ENCODE measurements around the gene FDXR. TPM values are rescaled to one million over a fixed set of nuclear protein-coding genes. Genes with fewer than 3 reads are reported as not detected.

FDXR gene
- total RNA-seq, 1 donor: 23.5 TPM

GRCh38 chr17:74836691-74837467 lies 35.9 kb downstream of the FDXR start:
- H3K27me3 ChIP-seq (ENCODE audit: insufficient read depth, low read length): no peaks in the 10 kb centered on the region
- H3K4me1 ChIP-seq (ENCODE audit: insufficient read depth, low read length): peaks cover 9% of the 10 kb centered on the region
- no peak for DNase-seq (ENCODE audit: insufficient read length, low spot score, missing footprints)
- no peaks in the 10 kb centered on the region for H3K9me3 ChIP-seq (ENCODE audit: low read depth, low read length)
- H3K27ac ChIP-seq (ENCODE audit: low read depth, low read length): no peak overlapping the region
- no peak for TF ChIP-seq CTCF (IDR thresholded peaks at IDR 0.05; ENCODE audit: extremely low read depth, low read depth, low read length)
- H3K36me3 ChIP-seq (ENCODE audit: insufficient read depth, low read length): no peaks in the 10 kb centered on the region
- no peak overlapping the region for H3K4me3 ChIP-seq (ENCODE audit: insufficient read depth, low read length)
- no peak overlapping the region for H2AFZ ChIP-seq (ENCODE audit: low read length)
- H3K79me2 ChIP-seq (ENCODE audit: insufficient read depth, low read length): no peaks in the 10 kb centered on the region
- peaks cover 15% of the 10 kb centered on the region for H4K20me1 ChIP-seq (ENCODE audit: insufficient read depth, low read length)
- H3K4me2 ChIP-seq (ENCODE audit: insufficient read depth, low read length): no peak overlapping the region

- Histone ChIP-seq H3K27ac (ENCODE audit: low read depth, low read length) (no peak overlapping the region), H2AFZ (ENCODE audit: low read length) (no peak overlapping the region), H4K20me1 (ENCODE audit: insufficient read depth, low read length) (peaks cover 15% of the 10 kb centered on the region), H3K4me2 (ENCODE audit: insufficient read depth, low read length) (no peak overlapping the region), H3K79me2 (ENCODE audit: insufficient read depth, low read length) (no peaks in the 10 kb centered on the region), H3K9me3 (ENCODE audit: low read depth, low read length) (no peaks in the 10 kb centered on the region), H3K27me3 (ENCODE audit: insufficient read depth, low read length) (no peaks in the 10 kb centered on the region), H3K4me3 (ENCODE audit: insufficient read depth, low read length) (no peak overlapping the region), H3K4me1 (ENCODE audit: insufficient read depth, low read length) (peaks cover 9% of the 10 kb centered on the region), H3K36me3 (ENCODE audit: insufficient read depth, low read length) (no peaks in the 10 kb centered on the region)
- TF ChIP-seq CTCF (IDR thresholded peaks at IDR 0.05; ENCODE audit: extremely low read depth, low read depth, low read length): no peak
- DNase-seq (ENCODE audit: insufficient read length, low spot score, missing footprints): no peak
Measured at GRCh38 chr17:74836191-74836590, 36.6 kb downstream of the FDXR start.

GRCh38 chr17:74833501-74834377 lies 39.1 kb downstream of the FDXR start:
- Histone ChIP-seq H4K20me1 (ENCODE audit: insufficient read depth, low read length) (peaks cover 15% of the 10 kb centered on the region), H2AFZ (ENCODE audit: low read length) (no peak overlapping the region), H3K27me3 (ENCODE audit: insufficient read depth, low read length) (no peaks in the 10 kb centered on the region), H3K27ac (ENCODE audit: low read depth, low read length) (no peak overlapping the region), H3K4me2 (ENCODE audit: insufficient read depth, low read length) (no peak overlapping the region), H3K9me3 (ENCODE audit: low read depth, low read length) (no peaks in the 10 kb centered on the region), H3K36me3 (ENCODE audit: insufficient read depth, low read length) (no peaks in the 10 kb centered on the region), H3K79me2 (ENCODE audit: insufficient read depth, low read length) (no peaks in the 10 kb centered on the region), H3K4me1 (ENCODE audit: insufficient read depth, low read length) (peaks cover 5% of the 10 kb centered on the region), H3K4me3 (ENCODE audit: insufficient read depth, low read length) (no peak overlapping the region)
- peak; percentile 97 for DNase-seq (ENCODE audit: insufficient read length, low spot score, missing footprints)
- TF ChIP-seq CTCF (IDR thresholded peaks at IDR 0.05; ENCODE audit: extremely low read depth, low read depth, low read length): no peak

GRCh38 chr17:74832421-74832820 lies 40.4 kb downstream of the FDXR start:
- H3K9me3 ChIP-seq (ENCODE audit: low read depth, low read length): no peaks in the 10 kb centered on the region
- H3K36me3 ChIP-seq (ENCODE audit: insufficient read depth, low read length): no peaks in the 10 kb centered on the region

More at GRCh38 chr17:74832421-74832820, 40.4 kb downstream of the FDXR start:
- Histone ChIP-seq H3K4me3 (ENCODE audit: insufficient read depth, low read length) (no peak overlapping the region), H2AFZ (ENCODE audit: low read length) (no peak overlapping the region), H3K79me2 (ENCODE audit: insufficient read depth, low read length) (no peaks in the 10 kb centered on the region), H3K4me1 (ENCODE audit: insufficient read depth, low read length) (peaks cover 5% of the 10 kb centered on the region), H4K20me1 (ENCODE audit: insufficient read depth, low read length) (peaks cover 15% of the 10 kb centered on the region), H3K4me2 (ENCODE audit: insufficient read depth, low read length) (no peak overlapping the region), H3K27ac (ENCODE audit: low read depth, low read length) (no peak overlapping the region), H3K27me3 (ENCODE audit: insufficient read depth, low read length) (no peaks in the 10 kb centered on the region)
- TF ChIP-seq CTCF (IDR thresholded peaks at IDR 0.05; ENCODE audit: extremely low read depth, low read depth, low read length): no peak
- no peak for DNase-seq (ENCODE audit: insufficient read length, low spot score, missing footprints)

All from osteoblast (primary cell).